HepG2 (cell line): Measurements from ENCODE around the gene FOXA3. TPM values are rescaled to one million over a fixed set of nuclear protein-coding genes. Genes with fewer than 3 reads are reported as not detected.

Experiments used
- BRF2 ChIP-seq: sonication (generic); formaldehyde crosslinking; IDR thresholded peaks from 2 replicates; pipeline ENCODE4 v1.8.1; 2022; ENCODE audit warnings: mild to moderate bottlenecking, missing genetic modification reagents
- CBX1 ChIP-seq: IDR thresholded peaks from one replicate; pipeline ENCODE4 v1.6.1; 2016; ENCODE audit warnings: antibody characterized with exemption, low read depth
- CEBPG ChIP-seq: IDR thresholded peaks from 2 replicates; pipeline ENCODE4 v1.6.1; 2016
- CHCHD3 ChIP-seq: sonication (generic); formaldehyde crosslinking; IDR thresholded peaks from 2 replicates; pipeline ENCODE4 v1.8.0; 2022; ENCODE audit warnings: mild to moderate bottlenecking, missing genetic modification reagents, moderate library complexity
- E2F5 ChIP-seq: sonication (generic); formaldehyde crosslinking; conservative IDR thresholded peaks from 2 replicates; pipeline ENCODE4 v1.4.0; 2020; ENCODE audit warnings: missing genetic modification reagents
- EHMT2 ChIP-seq: fragments of 200-600 bp; sonication (generic); IDR thresholded peaks from 2 replicates; pipeline ENCODE4 v1.7.0; 2017; ENCODE audit warnings: antibody characterized with exemption, low read depth, low read length, borderline replicate concordance
- KDM5B ChIP-seq: sonication (generic); formaldehyde crosslinking; IDR thresholded peaks from 2 replicates; pipeline ENCODE4 v1.4.0; 2020; ENCODE audit warnings: missing genetic modification reagents, mild to moderate bottlenecking, borderline replicate concordance
- MEIS2 ChIP-seq: sonication (generic); formaldehyde crosslinking; IDR thresholded peaks from 2 replicates; pipeline ENCODE4 v1.9.0; 2021; ENCODE audit warnings: mild to moderate bottlenecking, missing genetic modification reagents
- NFE2L1 ChIP-seq: sonication (generic); formaldehyde crosslinking; IDR thresholded peaks from 2 replicates; pipeline ENCODE4 v1.4.0; 2020; ENCODE audit warnings: missing genetic modification reagents, mild to moderate bottlenecking, borderline replicate concordance
- NFKB2 ChIP-seq: sonication (generic); formaldehyde crosslinking; IDR thresholded peaks from 2 replicates; pipeline ENCODE4 v1.4.0; 2020; ENCODE audit warnings: missing genetic modification reagents, borderline replicate concordance
- RELA ChIP-seq: sonication (generic); formaldehyde crosslinking; IDR thresholded peaks from 2 replicates; pipeline ENCODE4 v1.4.0; 2020; ENCODE audit warnings: missing genetic modification reagents
- SATB2 ChIP-seq: sonication (generic); formaldehyde crosslinking; IDR thresholded peaks from 2 replicates; pipeline ENCODE4 v1.5.0; 2020; ENCODE audit warnings: missing genetic modification reagents
- TERF1 ChIP-seq: sonication (generic); formaldehyde crosslinking; IDR thresholded peaks from 2 replicates; pipeline ENCODE4 v1.8.0; 2022; ENCODE audit warnings: mild to moderate bottlenecking, missing genetic modification reagents, moderate library complexity
- TOE1 ChIP-seq: sonication (generic); formaldehyde crosslinking; IDR thresholded peaks from 2 replicates; pipeline ENCODE4 v1.4.0; 2020; ENCODE audit warnings: mild to moderate bottlenecking, missing genetic modification reagents
- YY1 ChIP-seq: IDR thresholded peaks from 2 replicates; pipeline ENCODE4 v1.6.1; 2011; ENCODE audit warnings: low read length, low read depth, moderate library complexity, mild to moderate bottlenecking; ENCODE audit not compliant: insufficient read depth, insufficient replicate concordance
- ZNF232 ChIP-seq: sonication (generic); formaldehyde crosslinking; IDR thresholded peaks from 2 replicates; pipeline ENCODE4 v1.4.0; 2020; ENCODE audit warnings: missing genetic modification reagents, borderline replicate concordance
- ZNF253 ChIP-seq: sonication (generic); formaldehyde crosslinking; IDR thresholded peaks from 2 replicates; pipeline ENCODE4 v1.8.0; 2022; ENCODE audit warnings: mild to moderate bottlenecking, missing genetic modification reagents, borderline replicate concordance
- ZNF281 ChIP-seq: sonication (generic); formaldehyde crosslinking; IDR thresholded peaks from 2 replicates; pipeline ENCODE4 v1.4.0; 2020; ENCODE audit warnings: missing genetic modification reagents, borderline replicate concordance
- ZNF282 ChIP-seq: fragments of 450-650 bp; IDR thresholded peaks from 2 replicates; pipeline ENCODE4 v1.6.1; 2018; ENCODE audit not compliant: partially characterized antibody
- ZNF296 ChIP-seq: sonication (generic); formaldehyde crosslinking; conservative IDR thresholded peaks from 2 replicates; pipeline ENCODE4 v1.5.0; 2020; ENCODE audit warnings: mild to moderate bottlenecking, missing genetic modification reagents
- ZNF350 ChIP-seq: sonication (generic); formaldehyde crosslinking; IDR thresholded peaks from 2 replicates; pipeline ENCODE4 v1.4.0; 2020; ENCODE audit warnings: mild to moderate bottlenecking, low read depth, missing genetic modification reagents, borderline replicate concordance
- ZNF460 ChIP-seq: sonication (generic); formaldehyde crosslinking; IDR thresholded peaks from 2 replicates; pipeline ENCODE4 v1.5.1; 2020; ENCODE audit warnings: missing genetic modification reagents, mild to moderate bottlenecking, borderline replicate concordance
- ZNF607 ChIP-seq: sonication (generic); formaldehyde crosslinking; IDR thresholded peaks from 2 replicates; pipeline ENCODE4 v1.5.1; 2020; ENCODE audit warnings: missing genetic modification reagents, mild to moderate bottlenecking, borderline replicate concordance
- ZNF761 ChIP-seq: sonication (generic); formaldehyde crosslinking; conservative IDR thresholded peaks from 2 replicates; pipeline ENCODE4 v1.4.0; 2020; ENCODE audit warnings: mild to moderate bottlenecking, missing genetic modification reagents
- polyA plus RNA-seq, 8 experiments: library from polyadenylated mRNA; depleted of rRNA in 3 of 8; stranded (reverse) in 7 of 8; unstranded in 1 of 8; fragments of >200 nt; fragmentation: Illumina TruSeq in 4 of 8; extraction: Trizol in 4 of 8; gene quantifications; 2 replicates each; pipeline versions ENCODE4 v1.2.1 to v1.2.3, GENCODE V29; 2011 to 2016; ENCODE audit warnings: low read depth in 4 of 8, missing spikeins in 1 of 8, mixed read lengths in 1 of 8; ENCODE audit not compliant: insufficient read depth in 1 of 8
- total RNA-seq, 5 experiments: library from RNA; depleted of rRNA; stranded (reverse); fragments of >200 nt; fragmentation: Illumina TruSeq; extraction: Trizol; gene quantifications; 2 replicates each; pipeline ENCODE4 v1.2.3, GENCODE V29; 2016; ENCODE audit warnings: low read depth in 1 of 5

The FOXA3 gene
- total and polyA plus RNA-seq, 2 of the 13 experiments (the other 11 are each of a cell fraction or from before 2014, with no cell fraction given) = 29.8 to 47.6 TPM

GRCh38 chr19:45885556-45886426, 21.7 kb downstream of the FOXA3 start, which contains the start of gene IRF2BP1 (continued):
- TF ChIP-seq ZNF253 (CRISPR knock-in tag) = no peak
- peak; percentile 75 for TF ChIP-seq YY1
- 0 out of 2 replicates have a peak, but pooled peaks have one; percentile 3 for TF ChIP-seq MEIS2 (CRISPR knock-in tag)
- TF ChIP-seq ZNF232 (CRISPR knock-in tag) = no peak; the same call in 1 of the 2 replicates
- TF ChIP-seq ZNF350 = no peak
- TF ChIP-seq SATB2 (CRISPR knock-in tag) = no peak
- TF ChIP-seq ZNF282 = no peak
- TF ChIP-seq CHCHD3 (CRISPR knock-in tag) = 0 out of 2 replicates have a peak, but pooled peaks have one; percentile 68
- no peak for TF ChIP-seq ZNF607 (CRISPR knock-in tag)
- 0 out of 2 replicates have a peak, but pooled peaks have one; percentile 6 for TF ChIP-seq BRF2 (CRISPR knock-in tag)
- peak; percentile 10; the same call in 1 of the 2 replicates for TF ChIP-seq ZNF281 (CRISPR knock-in tag)
- no peak for TF ChIP-seq NFE2L1 (CRISPR knock-in tag)
- TF ChIP-seq TERF1 = no peak
- no peak; the same call in 1 of the 2 replicates for TF ChIP-seq ZNF761
- TF ChIP-seq CEBPG (CRISPR knock-in tag) = peak; percentile 82
- no peak for TF ChIP-seq TOE1
- TF ChIP-seq EHMT2 = no peak
- 0 out of 2 replicates have a peak, but pooled peaks have one; percentile 13 for TF ChIP-seq RELA (CRISPR knock-in tag)
- TF ChIP-seq E2F5 (CRISPR knock-in tag) = no peak
- TF ChIP-seq CBX1 = no peak
- TF ChIP-seq ZNF296 (CRISPR knock-in tag) = no peak
- peak; percentile 78; the same call in 1 of the 2 replicates for TF ChIP-seq NFKB2 (CRISPR knock-in tag)
- TF ChIP-seq ZNF460 (CRISPR knock-in tag) = no peak
- no peak for TF ChIP-seq KDM5B (CRISPR knock-in tag)
